H9 (cell line): Measurements from ENCODE around the gene NEK7. TPM values are rescaled to one million over a fixed set of nuclear protein-coding genes. Genes with fewer than 3 reads are reported as not detected.

Source experiments
- DNase-seq: peaks from one replicate; pipeline ENCODE4 v3.0.0-alpha.2; 2017
- H2AFZ ChIP-seq: one replicate; pipeline ENCODE4 v1.6.1; 2013; ENCODE audit warnings: mild to moderate bottlenecking, low read length, control low read depth, moderate library complexity
- H2AK5ac ChIP-seq: 2 replicates; pipeline ENCODE4 v1.6.1; 2013; ENCODE audit warnings: low read length, control low read depth, mixed read lengths; ENCODE audit not compliant: insufficient read length
- H2BK120ac ChIP-seq: one replicate; pipeline ENCODE4 v1.6.1; 2013; ENCODE audit warnings: low read depth, mild to moderate bottlenecking, low read length, control low read depth, inconsistent platforms; ENCODE audit not compliant: poor library complexity, severe bottlenecking
- H2BK12ac ChIP-seq: 2 replicates; pipeline ENCODE4 v1.6.1; 2013; ENCODE audit warnings: low read length, control low read depth, mixed read lengths, low read depth; ENCODE audit not compliant: insufficient read length
- H2BK15ac ChIP-seq: 2 replicates; pipeline ENCODE4 v1.6.1; 2013; ENCODE audit warnings: low read depth, low read length, control low read depth
- H2BK20ac ChIP-seq: one replicate; pipeline ENCODE4 v1.6.1; 2013; ENCODE audit warnings: low read depth, mild to moderate bottlenecking, low read length, control low read depth, inconsistent platforms; ENCODE audit not compliant: poor library complexity, severe bottlenecking
- H2BK5ac ChIP-seq: 2 replicates; pipeline ENCODE4 v1.6.1; 2013; ENCODE audit warnings: low read length, control low read depth, mixed read lengths; ENCODE audit not compliant: insufficient read length
- H3K14ac ChIP-seq: 2 replicates; pipeline ENCODE4 v1.6.1; 2013; ENCODE audit warnings: low read length, control low read depth; ENCODE audit not compliant: insufficient read depth
- H3K18ac ChIP-seq: 2 replicates; pipeline ENCODE4 v1.6.1; 2013; ENCODE audit warnings: low read depth, mild to moderate bottlenecking, mixed read lengths, low read length, control low read depth; ENCODE audit not compliant: insufficient read length
- H3K23ac ChIP-seq: 2 replicates; pipeline ENCODE4 v1.6.1; 2013; ENCODE audit warnings: low read length, control low read depth, mixed read lengths, low read depth; ENCODE audit not compliant: insufficient read length
- H3K23me2 ChIP-seq: 2 replicates; pipeline ENCODE4 v1.6.1; 2013; ENCODE audit warnings: low read depth, mild to moderate bottlenecking, mixed read lengths, low read length, control low read depth; ENCODE audit not compliant: insufficient read length, poor library complexity, severe bottlenecking
- H3K27ac ChIP-seq: 2 replicates; pipeline ENCODE4 v1.5.1; 2013; ENCODE audit warnings: low read length, control low read depth, mixed read lengths, low read depth; ENCODE audit not compliant: insufficient read length
- H3K27me3 ChIP-seq: 2 replicates; pipeline ENCODE4 v1.6.1; 2013; ENCODE audit warnings: low read length, control low read depth, inconsistent platforms; ENCODE audit not compliant: insufficient read depth
- H3K4ac ChIP-seq: 2 replicates; pipeline ENCODE4 v1.6.1; 2013; ENCODE audit warnings: low read depth, mild to moderate bottlenecking, control low read depth, inconsistent platforms, low read length, moderate library complexity
- H3K4me1 ChIP-seq: 2 replicates; pipeline ENCODE4 v1.6.1; 2013; ENCODE audit warnings: low read length, control low read depth, inconsistent platforms; ENCODE audit not compliant: insufficient read depth
- H3K4me2 ChIP-seq: 2 replicates; pipeline ENCODE4 v1.6.1; 2013; ENCODE audit warnings: low read length, control low read depth, mixed read lengths; ENCODE audit not compliant: insufficient read length, insufficient read depth
- H3K56ac ChIP-seq: 2 replicates; pipeline ENCODE4 v1.6.1; 2013; ENCODE audit warnings: low read depth, mild to moderate bottlenecking, mixed read lengths, low read length, control low read depth; ENCODE audit not compliant: insufficient read length
- H3K79me1 ChIP-seq: 2 replicates; pipeline ENCODE4 v1.6.1; 2013; ENCODE audit warnings: low read depth, mild to moderate bottlenecking, moderate library complexity, low read length, control low read depth, inconsistent platforms; ENCODE audit not compliant: insufficient read depth, poor library complexity, severe bottlenecking
- H3K79me2 ChIP-seq: 2 replicates; pipeline ENCODE4 v1.6.1; 2013; ENCODE audit warnings: low read length, control low read depth, inconsistent platforms; ENCODE audit not compliant: insufficient read depth
- H3K9ac ChIP-seq: 2 replicates; pipeline ENCODE4 v1.6.1; 2013; ENCODE audit warnings: low read length, control low read depth, mixed read lengths; ENCODE audit not compliant: insufficient read length; ENCODE audit errors: extremely low read depth
- H3K9me3 ChIP-seq: one replicate; pipeline ENCODE4 v1.6.1; 2013; ENCODE audit warnings: low read depth, low read length, inconsistent platforms; ENCODE audit not compliant: control insufficient read depth
- H3T11ph ChIP-seq: one replicate; pipeline ENCODE4 v1.6.1; 2013; ENCODE audit warnings: mild to moderate bottlenecking, low read length, control low read depth, inconsistent platforms
- H4K20me1 ChIP-seq: one replicate; pipeline ENCODE4 v1.6.1; 2013; ENCODE audit not compliant: control insufficient read depth, insufficient read length, insufficient read depth
- H4K5ac ChIP-seq: 2 replicates; pipeline ENCODE4 v1.6.1; 2013; ENCODE audit warnings: low read depth, mild to moderate bottlenecking, mixed read lengths, low read length, control low read depth; ENCODE audit not compliant: insufficient read length
- H4K8ac ChIP-seq: replicated peaks from 2 replicates; pipeline ENCODE4 v1.6.1; 2013; ENCODE audit warnings: low read length, control low read depth, mixed read lengths, low read depth; ENCODE audit not compliant: insufficient read length
- H4K91ac ChIP-seq: 2 replicates; pipeline ENCODE4 v1.6.1; 2013; ENCODE audit warnings: low read depth, mild to moderate bottlenecking, moderate library complexity, mixed read lengths, low read length, control low read depth; ENCODE audit not compliant: insufficient read length
- H3K27ac Mint-ChIP-seq, 3 experiments: 2 replicates in 2 of 3; 3 replicates in 1 of 3; pipeline ENCODE4 v1.8.0; 2020 to 2021; ENCODE audit warnings: mixed read lengths in 3 of 3, mild to moderate bottlenecking in 1 of 3, moderate library complexity in 1 of 3
- H3K27me3 Mint-ChIP-seq: 2 replicates; pipeline ENCODE4 v1.8.0; 2021; ENCODE audit warnings: low read depth, mild to moderate bottlenecking, moderate library complexity, mixed read lengths
- H3K36me3 Mint-ChIP-seq, 3 experiments: 2 replicates in 2 of 3; 3 replicates in 1 of 3; pipeline ENCODE4 v1.8.0; 2020 to 2021; ENCODE audit warnings: low read depth in 3 of 3, mixed read lengths in 3 of 3; ENCODE audit not compliant: insufficient read depth in 1 of 3
- H3K4me1 Mint-ChIP-seq, 2 experiments: 2 replicates each; pipeline ENCODE4 v1.8.0; 2020; ENCODE audit warnings: mixed read lengths in 2 of 2
- H3K4me3 Mint-ChIP-seq, 2 experiments: 2 replicates in 1 of 2; 3 replicates in 1 of 2; pipeline ENCODE4 v1.8.0; 2020 to 2021; ENCODE audit warnings: mild to moderate bottlenecking in 2 of 2, mixed read lengths in 2 of 2, moderate library complexity in 1 of 2
- H3K9me3 Mint-ChIP-seq, 2 experiments: 2 replicates in 1 of 2; 3 replicates in 1 of 2; pipeline ENCODE4 v1.8.0; 2020; ENCODE audit warnings: mild to moderate bottlenecking in 2 of 2, mixed read lengths in 2 of 2, moderate library complexity in 1 of 2
- CTCF ChIP-seq: fragments of 200-600 bp; sonication (generic); conservative IDR thresholded peaks from 3 replicates; pipeline ENCODE4 v1.8.0; 2021; ENCODE audit warnings: antibody characterized with exemption, mild to moderate bottlenecking
- WGBS: extraction: QIAGEN DNeasy Blood & Tissue Kit; methylation state at CpG from one replicate; pipeline ENCODE4 v1.1.7; 2013; ENCODE audit warnings: missing lambda C conversion rate, low lambda C conversion rate, mixed read lengths; ENCODE audit not compliant: insufficient read length; ENCODE audit errors: extremely low coverage; 5-methylcytosine and 5-hydroxymethylcytosine counted together
- total RNA-seq: library from RNA; stranded (reverse); gene quantifications from 2 replicates; pipeline ENCODE4 v1.2.1, GENCODE V29; 2021

The NEK7 gene
- total RNA-seq, 1 experiment from 2014 or later, result 9.6 TPM

- no peak overlapping the region for H3K4me3 Mint-ChIP-seq
- no peak for TF ChIP-seq CTCF
- H2BK5ac ChIP-seq, result no peak overlapping the region
- H2BK20ac ChIP-seq, result no peak overlapping the region
- H4K91ac ChIP-seq, result no peak overlapping the region
- no peak overlapping the region for H2BK15ac ChIP-seq
- H2AFZ ChIP-seq, result no peak overlapping the region
- WGBS, result no CpG with 5 or more reads among the region's 1 CpG
- no peak overlapping the region for H3K9ac ChIP-seq
- no peak overlapping the region for H4K5ac ChIP-seq
- H3K27me3 Mint-ChIP-seq, result no peaks in the 10 kb centered on the region
- no peak overlapping the region for H2BK12ac ChIP-seq
- peaks cover 0 to 3% of the 10 kb centered on the region in 2 experiments; a peak in 3 of 4 replicates for H3K4me1 Mint-ChIP-seq
- no peak for DNase-seq
- H3K23ac ChIP-seq, result no peak overlapping the region
- H3K79me2 ChIP-seq, result no peaks in the 10 kb centered on the region
- H3K79me1 ChIP-seq, result no peaks in the 10 kb centered on the region
- no peak overlapping the region for H2AK5ac ChIP-seq
- H3K27ac Mint-ChIP-seq, result no peak overlapping the region; a peak in 1 of 7 replicates
- H3K9me3 ChIP-seq, result no peaks in the 10 kb centered on the region
- H4K20me1 ChIP-seq, result no peaks in the 10 kb centered on the region
- no peak overlapping the region for H3K4ac ChIP-seq
- no peak overlapping the region for H3K4me2 ChIP-seq
- H4K8ac ChIP-seq, result no peak overlapping the region
- no peak overlapping the region for H3T11ph ChIP-seq
- H3K27me3 ChIP-seq, result no peaks in the 10 kb centered on the region
- H3K18ac ChIP-seq, result no peak overlapping the region
- no peak overlapping the region for H3K14ac ChIP-seq
- H3K4me1 ChIP-seq, result no peaks in the 10 kb centered on the region
- no peaks in the 10 kb centered on the region for H3K23me2 ChIP-seq
- H3K9me3 Mint-ChIP-seq, result no peaks in the 10 kb centered on the region
- H2BK120ac ChIP-seq, result no peak overlapping the region
- no peaks in the 10 kb centered on the region for H3K36me3 Mint-ChIP-seq
- H3K27ac ChIP-seq, result no peak overlapping the region
- no peak overlapping the region for H3K56ac ChIP-seq
Measured at GRCh38 chr1:198272492-198272891, 115.7 kb downstream of the NEK7 start.
